Measurements from ENCODE around the gene CSN1S1. TPM values are rescaled to one million over a fixed set of nuclear protein-coding genes. Genes with fewer than 3 reads are reported as not detected.

CSN1S1 gene
- total and polyA plus RNA-seq, 2 donors (not counting 1 experiment from before 2014, with no cell fraction given): not detected

DNA sequence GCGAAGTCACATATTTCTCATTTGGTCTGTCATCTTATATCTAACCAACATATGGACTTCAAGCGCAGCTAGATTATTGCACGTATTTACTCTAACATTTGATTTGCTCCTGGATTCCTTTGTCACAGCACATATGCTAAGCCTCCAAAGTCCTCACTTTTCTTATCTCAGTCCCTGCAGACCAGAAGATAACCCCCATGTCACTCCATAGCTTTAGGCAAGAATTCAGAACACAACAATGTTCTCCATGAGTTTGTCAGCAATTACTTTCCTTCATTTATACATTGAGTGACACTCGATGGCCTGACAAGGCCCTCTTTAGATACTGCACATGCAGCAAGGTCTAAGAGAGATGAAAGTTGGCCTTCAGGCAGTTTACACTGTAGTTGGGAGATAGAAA lies 60.1 kb downstream of the CSN1S1 start:
- no peak for DNase-seq
- no peak overlapping the region for H3K27ac ChIP-seq (ENCODE audit: low read length in 2 of 2)
- intact Hi-C loops (cut with micrococcal nuclease): no loop called here
- Mint-ChIP-seq H3K27ac (no peak overlapping the region), H3K4me1 (no peaks in the 10 kb centered on the region), H3K27me3 (no peaks in the 10 kb centered on the region), H3K4me3 (no peak overlapping the region), H3K9me3 (ENCODE audit: insufficient read depth) (no peaks in the 10 kb centered on the region)
- WGBS (ENCODE audit: insufficient coverage): 96% methylated on average over 3 of the region's 4 CpGs
- no peaks in the 10 kb centered on the region for H3K27me3 ChIP-seq (replicated peaks in 1 of 4; ENCODE audit: control extremely low read depth in 1 of 4, control insufficient read depth in 3 of 4, insufficient read depth in 4 of 4, low read length in 3 of 4)
- ATAC-seq (ENCODE audit: low read depth): no peak
- ChIA-PET POLR2A (no interaction called here), CTCF (no interaction called here)
- no peak overlapping the region for H2AFZ ChIP-seq (ENCODE audit: insufficient read depth, low read depth, low read length, poor library complexity, severe bottlenecking)
- TF ChIP-seq EZH2 (IDR thresholded peaks at IDR 0.05; ENCODE audit: borderline replicate concordance, insufficient read depth, low read depth, low read length, poor library complexity, severe bottlenecking) (no peak), CTCF (IDR thresholded peaks at IDR 0.05) (no peak)
- H3K36me3 ChIP-seq (replicated peaks in 1 of 2; ENCODE audit: control extremely low read depth in 1 of 2, control insufficient read depth in 1 of 2, extremely low read depth in 1 of 2, insufficient read depth in 2 of 2, low read length in 1 of 2): no peaks in the 10 kb centered on the region
- no peak overlapping the region for H3K9ac ChIP-seq (ENCODE audit: low read length)
- no peak overlapping the region for H3K4me3 ChIP-seq (ENCODE audit: control extremely low read depth in 1 of 5, extremely low read depth in 1 of 5, insufficient read depth in 1 of 5, low read depth in 2 of 5, low read length in 4 of 5)
- H4K20me1 ChIP-seq (ENCODE audit: control insufficient read depth, insufficient read depth, low read length, poor library complexity, severe bottlenecking): no peaks in the 10 kb centered on the region
- no peaks in the 10 kb centered on the region for H3K4me1 ChIP-seq (ENCODE audit: control insufficient read depth in 2 of 2, insufficient read depth in 2 of 2, low read length in 2 of 2)
- no peaks in the 10 kb centered on the region for H3K79me2 ChIP-seq (ENCODE audit: control insufficient read depth, insufficient read depth, low read length)
- no peaks in the 10 kb centered on the region for H3K9me3 ChIP-seq (ENCODE audit: control extremely low read depth in 1 of 3, control insufficient read depth in 2 of 3, insufficient read depth in 1 of 3, low read length in 2 of 3)
- H3K4me2 ChIP-seq (replicated peaks; ENCODE audit: low read depth, low read length, poor library complexity, severe bottlenecking): no peak overlapping the region

DNA sequence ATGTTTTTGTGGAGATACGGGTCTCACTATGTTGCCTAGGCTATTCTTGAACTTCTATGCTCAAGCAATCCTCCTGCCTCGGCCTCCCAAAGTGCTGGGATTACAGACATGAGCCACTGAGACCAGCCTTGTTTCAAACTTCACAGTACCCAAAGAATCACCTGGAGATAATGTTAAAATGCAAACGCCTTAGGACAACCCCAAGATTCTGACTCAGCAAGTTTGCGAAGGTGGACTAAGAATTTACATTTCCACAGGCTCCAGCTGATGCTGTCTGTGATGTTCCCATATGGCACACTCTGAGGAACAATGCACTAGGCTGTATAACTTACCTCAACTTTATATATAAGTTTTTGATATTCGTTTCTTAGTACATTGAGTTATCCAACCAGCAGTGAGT lies 63.9 kb downstream of the CSN1S1 start:
- intact Hi-C loops (cut with micrococcal nuclease): no loop called here
- no peak overlapping the region for H3K9ac ChIP-seq (ENCODE audit: low read length)
- no peak overlapping the region for H3K4me3 Mint-ChIP-seq
- no peak for ATAC-seq (ENCODE audit: low read depth)
- H3K27ac ChIP-seq (ENCODE audit: low read length in 2 of 2): no peak overlapping the region
- TF ChIP-seq EZH2 (IDR thresholded peaks at IDR 0.05; ENCODE audit: borderline replicate concordance, insufficient read depth, low read depth, low read length, poor library complexity, severe bottlenecking): no peak
- TF ChIP-seq CTCF (IDR thresholded peaks at IDR 0.05): no peak
- H3K9me3 ChIP-seq (ENCODE audit: control extremely low read depth in 1 of 3, control insufficient read depth in 2 of 3, insufficient read depth in 1 of 3, low read length in 2 of 3): no peaks in the 10 kb centered on the region
- H3K4me1 ChIP-seq (ENCODE audit: control insufficient read depth in 2 of 2, insufficient read depth in 2 of 2, low read length in 2 of 2): no peaks in the 10 kb centered on the region
- no peak overlapping the region for H3K4me2 ChIP-seq (replicated peaks; ENCODE audit: low read depth, low read length, poor library complexity, severe bottlenecking)
- WGBS (ENCODE audit: insufficient coverage): 73% methylated on average over 4 of the region's 5 CpGs
- no peak overlapping the region for H3K27ac Mint-ChIP-seq
- no peaks in the 10 kb centered on the region for H3K27me3 ChIP-seq (replicated peaks in 1 of 4; ENCODE audit: control extremely low read depth in 1 of 4, control insufficient read depth in 3 of 4, insufficient read depth in 4 of 4, low read length in 3 of 4)
- POLR2A ChIA-PET: no interaction called here
- H3K79me2 ChIP-seq (ENCODE audit: control insufficient read depth, insufficient read depth, low read length): no peaks in the 10 kb centered on the region
- CTCF ChIA-PET: no interaction called here
- DNase-seq: no peak
- H2AFZ ChIP-seq (ENCODE audit: insufficient read depth, low read depth, low read length, poor library complexity, severe bottlenecking): no peak overlapping the region
- no peaks in the 10 kb centered on the region for H4K20me1 ChIP-seq (ENCODE audit: control insufficient read depth, insufficient read depth, low read length, poor library complexity, severe bottlenecking)
- H3K4me1 Mint-ChIP-seq: no peaks in the 10 kb centered on the region
- H3K36me3 ChIP-seq (replicated peaks in 1 of 2; ENCODE audit: control extremely low read depth in 1 of 2, control insufficient read depth in 1 of 2, extremely low read depth in 1 of 2, insufficient read depth in 2 of 2, low read length in 1 of 2): no peaks in the 10 kb centered on the region
- no peaks in the 10 kb centered on the region for H3K9me3 Mint-ChIP-seq (ENCODE audit: insufficient read depth)
- H3K4me3 ChIP-seq (ENCODE audit: control extremely low read depth in 1 of 5, extremely low read depth in 1 of 5, insufficient read depth in 1 of 5, low read depth in 2 of 5, low read length in 4 of 5): no peak overlapping the region
- H3K27me3 Mint-ChIP-seq: no peaks in the 10 kb centered on the region

All from B cell (primary cell).